ENCODE measurements around the gene KLHL10.
"Not testable (repeated sequence)": the region's sequence is repeated elsewhere in the genome, so short reads cannot be mapped to it uniquely, and the experiment has no call there.

GRCh38 chr17:41829961-41830360 lies 7.7 kb upstream of the KLHL10 start:
- not testable (repeated sequence) for TF ChIP-seq CTCF (conservative IDR thresholded peaks at IDR 0.05 in 1 of 2, IDR thresholded peaks at IDR 0.05 in 1 of 2; ENCODE audit: extremely low read depth in 1 of 2, insufficient read depth in 1 of 2, low read depth in 1 of 2, low read length in 2 of 2); EZH2 (IDR thresholded peaks at IDR 0.05; ENCODE audit: borderline replicate concordance, low read length)

Data from mammary epithelial cell (primary cell).